GM12891 (cell line): ENCODE measurements around the gene TPI1. TPM values are rescaled to one million over a fixed set of nuclear protein-coding genes. Genes with fewer than 3 reads are reported as not detected.

Experiments
- DNase-seq: peaks from one replicate; pipeline ENCODE4 v3.0.0; 2011; ENCODE audit warnings: low spot score; ENCODE audit not compliant: insufficient read length
- FAIRE-seq: peaks from 2 replicates; lab custom pipeline; 2011; peaks lifted over from hg19 to GRCh38; lab: Jason Lieb, UNC
- PAX5 ChIP-seq: IDR thresholded peaks from 2 replicates; pipeline ENCODE4 v1.6.1; 2011; ENCODE audit warnings: low read length, moderate library complexity, mild to moderate bottlenecking; ENCODE audit not compliant: insufficient read depth, severe bottlenecking
- POLR2A ChIP-seq: IDR thresholded peaks from 2 replicates; pipeline ENCODE4 v1.6.1; 2011; ENCODE audit warnings: low read depth, low read length, control low read depth
- POLR2AphosphoS5 ChIP-seq: IDR thresholded peaks from 2 replicates; pipeline ENCODE4 v1.6.1; 2011; ENCODE audit warnings: low read depth, low read length, control low read depth
- POU2F2 ChIP-seq: IDR thresholded peaks from 2 replicates; pipeline ENCODE4 v1.6.1; 2011; ENCODE audit warnings: low read depth, mild to moderate bottlenecking, control low read depth, low read length, moderate library complexity
- SPI1 ChIP-seq: IDR thresholded peaks from 2 replicates; pipeline ENCODE4 v1.6.1; 2011; ENCODE audit warnings: low read depth, low read length, control low read depth
- TAF1 ChIP-seq: IDR thresholded peaks from 2 replicates; pipeline ENCODE4 v1.6.1; 2011; ENCODE audit warnings: low read depth, low read length, control low read depth
- polyA plus RNA-seq: library from polyadenylated mRNA; unstranded; fragments of >200 nt; gene quantifications from one replicate; pipeline ENCODE4 v1.2.1, GENCODE V29; 2012; ENCODE audit warnings: low read depth, missing spikeins, inconsistent platforms; ENCODE audit not compliant: missing spikeins

TPI1 gene
- polyA plus RNA-seq = 1,232 TPM

- TF ChIP-seq POLR2AphosphoS5 (peak; percentile 98), TAF1 (peak; percentile 96), PAX5 (no peak), SPI1 (no peak), POU2F2 (peak; percentile 81), POLR2A (peak; percentile 98)
- DNase-seq (peak; percentile 93), FAIRE-seq (peak; percentile 97)
Observed at GRCh38 chr12:6867413-6868210, at the start of gene TPI1. TSS of gene TPI1 (plus strand) at chr12:6867531. CDS start at chr12:6867567, 36 bp downstream.

DNA sequence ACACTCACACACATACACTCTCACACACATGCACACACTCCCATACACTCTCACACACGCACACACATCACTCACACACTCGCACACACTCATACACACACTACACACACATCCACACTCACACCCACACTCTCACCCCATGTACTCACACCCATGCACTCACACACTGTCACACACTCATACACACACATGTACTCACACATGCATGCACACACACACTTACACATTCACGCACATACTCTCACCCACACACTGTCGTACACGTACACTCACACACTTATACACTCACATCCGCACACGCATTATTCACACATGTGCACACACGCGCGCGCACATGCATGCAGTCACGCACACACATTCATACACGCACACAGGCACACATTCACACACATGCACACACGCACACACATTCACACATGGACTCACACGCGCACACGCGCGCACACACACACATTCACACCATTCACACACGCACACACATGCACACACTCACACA is 49.6 kb upstream of the TPI1 start:
- FAIRE-seq (peak; percentile 86), DNase-seq (no peak)
- TF ChIP-seq POU2F2 = peak; percentile 19; the same call in 1 of the 2 replicates
- no peak for TF ChIP-seq POLR2AphosphoS5

- no peak for TF ChIP-seq PAX5
- DNase-seq = no peak
- no peak for FAIRE-seq
Observed at GRCh38 chr12:6818222-6818621, 49.1 kb upstream of the TPI1 start.

- DNase-seq (no peak), FAIRE-seq (no peak)
- no peak for TF ChIP-seq TAF1
- no peak for TF ChIP-seq SPI1
Observed at GRCh38 chr12:6818645-6819044, 48.7 kb upstream of the TPI1 start.

DNA sequence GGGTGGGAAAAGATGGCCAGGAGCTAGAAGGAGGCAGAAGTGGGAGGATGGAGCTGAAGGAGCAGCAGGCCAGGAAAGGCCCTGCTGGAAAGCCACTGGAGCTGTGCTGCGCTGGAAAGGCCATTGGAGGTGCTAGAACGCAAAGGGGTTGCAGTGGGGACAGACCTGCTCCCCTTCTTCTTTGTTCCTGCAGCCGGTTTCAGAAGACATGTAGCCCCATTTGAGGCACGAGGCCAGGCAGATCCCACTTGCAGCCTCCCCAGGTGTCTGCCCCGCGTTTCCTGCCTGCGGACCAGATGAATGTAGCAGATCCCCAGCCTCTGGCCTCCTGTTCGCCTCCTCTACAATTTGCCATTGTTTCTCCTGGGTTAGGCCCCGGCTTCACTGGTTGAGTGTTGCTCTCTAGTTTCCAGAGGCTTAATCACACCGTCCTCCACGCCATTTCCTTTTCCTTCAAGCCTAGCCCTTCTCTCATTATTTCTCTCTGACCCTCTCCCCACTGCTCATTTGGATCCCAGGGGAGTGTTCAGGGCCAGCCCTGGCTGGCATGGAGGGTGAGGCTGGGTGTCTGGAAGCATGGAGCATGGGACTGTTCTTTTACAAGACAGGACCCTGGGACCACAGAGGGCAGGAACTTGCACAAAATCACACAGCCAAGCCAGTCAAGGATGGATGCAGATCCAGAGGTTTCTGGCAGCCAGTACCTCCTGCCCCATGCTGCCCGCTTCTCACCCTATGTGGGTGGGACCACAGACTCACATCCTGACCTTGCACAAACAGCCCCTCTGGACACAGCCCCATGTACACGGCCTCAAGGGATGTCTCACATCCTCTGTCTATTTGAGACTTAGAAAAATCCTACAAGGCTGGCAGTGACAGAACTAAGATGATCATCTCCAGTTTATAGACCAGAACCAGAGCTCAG is 48.0 kb upstream of the TPI1 start:
- DNase-seq (no peak), FAIRE-seq (no peak)
- no peak for TF ChIP-seq TAF1
- no peak for TF ChIP-seq POLR2AphosphoS5
- TF ChIP-seq PAX5 = no peak
- no peak for TF ChIP-seq POU2F2
- TF ChIP-seq POLR2A = no peak
- TF ChIP-seq SPI1 = no peak

GRCh38 chr12:6820166-6820565 is 47.2 kb upstream of the TPI1 start:
- no peak for TF ChIP-seq PAX5
- no peak for TF ChIP-seq SPI1
- no peak for TF ChIP-seq TAF1
- no peak for TF ChIP-seq POLR2A
- no peak for TF ChIP-seq POLR2AphosphoS5
- no peak for TF ChIP-seq POU2F2
- DNase-seq (no peak), FAIRE-seq (no peak)

- no peak for TF ChIP-seq PAX5
- no peak for TF ChIP-seq POLR2AphosphoS5
- no peak for TF ChIP-seq POLR2A
- no peak for TF ChIP-seq POU2F2
- no peak for TF ChIP-seq SPI1
- no peak for TF ChIP-seq TAF1
- DNase-seq (no peak), FAIRE-seq (no peak)
Observed at GRCh38 chr12:6821591-6822425, 45.5 kb upstream of the TPI1 start, which contains the start of gene GPR162. TSS of gene GPR162 (plus strand) at chr12:6821821. CDS start at chr12:6823899, 2,078 bp downstream.

GRCh38 chr12:6822426-6823135 is 44.8 kb upstream of the TPI1 start:
- DNase-seq (no peak), FAIRE-seq (no peak)
- TF ChIP-seq POLR2AphosphoS5 = no peak
- TF ChIP-seq SPI1 = no peak
